ENCODE data around the gene BACE1. TPM values are rescaled to one million over a fixed set of nuclear protein-coding genes. Genes with fewer than 3 reads are reported as not detected.

The BACE1 gene
- total RNA-seq, 1 experiment from 2014 or later = 11.2 TPM

DNA sequence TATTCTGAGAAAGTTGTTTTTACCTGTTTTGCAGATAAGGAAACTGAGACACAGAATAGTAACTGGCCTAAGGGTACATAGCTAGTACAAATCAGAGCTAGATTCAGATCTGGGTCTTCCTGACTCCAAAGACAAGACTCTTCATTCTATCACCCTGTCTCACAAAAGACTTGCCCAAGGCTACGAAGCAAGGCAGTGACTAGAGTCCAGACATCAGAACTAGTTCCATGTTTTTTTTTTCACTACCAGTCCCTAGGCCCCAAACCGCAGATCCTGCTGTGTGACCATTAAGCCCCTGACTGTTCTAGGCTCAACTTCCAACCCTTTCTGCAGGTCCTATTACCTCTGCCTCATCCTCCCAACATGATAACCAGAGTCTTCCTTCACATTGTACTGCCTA lies 23.4 kb downstream of the BACE1 start:
- no peaks in the 10 kb centered on the region for H3K9me3 Mint-ChIP-seq (ENCODE audit: unreplicated experiment)
- no peaks in the 10 kb centered on the region for H3K27me3 Mint-ChIP-seq (ENCODE audit: insufficient read depth, unreplicated experiment)
- no peaks in the 10 kb centered on the region; the same call in 1 of the 2 replicates for H3K36me3 ChIP-seq (ENCODE audit: control insufficient read depth, insufficient read depth, low read length)
- TF ChIP-seq, protein P1, sequence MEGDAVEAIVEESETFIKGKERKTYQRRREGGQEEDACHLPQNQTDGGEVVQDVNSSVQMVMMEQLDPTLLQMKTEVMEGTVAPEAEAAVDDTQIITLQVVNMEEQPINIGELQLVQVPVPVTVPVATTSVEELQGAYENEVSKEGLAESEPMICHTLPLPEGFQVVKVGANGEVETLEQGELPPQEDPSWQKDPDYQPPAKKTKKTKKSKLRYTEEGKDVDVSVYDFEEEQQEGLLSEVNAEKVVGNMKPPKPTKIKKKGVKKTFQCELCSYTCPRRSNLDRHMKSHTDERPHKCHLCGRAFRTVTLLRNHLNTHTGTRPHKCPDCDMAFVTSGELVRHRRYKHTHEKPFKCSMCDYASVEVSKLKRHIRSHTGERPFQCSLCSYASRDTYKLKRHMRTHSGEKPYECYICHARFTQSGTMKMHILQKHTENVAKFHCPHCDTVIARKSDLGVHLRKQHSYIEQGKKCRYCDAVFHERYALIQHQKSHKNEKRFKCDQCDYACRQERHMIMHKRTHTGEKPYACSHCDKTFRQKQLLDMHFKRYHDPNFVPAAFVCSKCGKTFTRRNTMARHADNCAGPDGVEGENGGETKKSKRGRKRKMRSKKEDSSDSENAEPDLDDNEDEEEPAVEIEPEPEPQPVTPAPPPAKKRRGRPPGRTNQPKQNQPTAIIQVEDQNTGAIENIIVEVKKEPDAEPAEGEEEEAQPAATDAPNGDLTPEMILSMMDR (IDR thresholded peaks at IDR 0.05; ENCODE audit: insufficient read depth in 1 of 2, low read depth in 1 of 2, low read length in 1 of 2, severe bottlenecking in 1 of 2, unreplicated experiment in 1 of 2) = no peak
- no peak for DNase-seq
- no TSS peak for BruUV-seq (replicated peaks)
- H3K4me1 ChIP-seq = no peaks in the 10 kb centered on the region; the same call in 1 of the 2 replicates
- CTCF ChIA-PET = no interaction called here
- no peak overlapping the region for H3K4me3 Mint-ChIP-seq (ENCODE audit: unreplicated experiment)
- POLR2A ChIA-PET = no interaction called here
- intact Hi-C loops (cut with micrococcal nuclease; ENCODE audit: unreplicated experiment) = no loop called here
- no peaks in the 10 kb centered on the region for H3K27me3 ChIP-seq (replicated peaks; ENCODE audit: control insufficient read depth, insufficient read depth, low read length)
- no peaks in the 10 kb centered on the region for H3K4me1 Mint-ChIP-seq (ENCODE audit: low read depth, unreplicated experiment)
- peaks cover 4% of the 10 kb centered on the region for H3K36me3 Mint-ChIP-seq (ENCODE audit: insufficient read depth, unreplicated experiment)
- no peaks in the 10 kb centered on the region for H3K9me3 ChIP-seq
- H3K27ac Mint-ChIP-seq (ENCODE audit: unreplicated experiment) = no peak overlapping the region
- H3K4me3 ChIP-seq (ENCODE audit: low read depth, low read length) = no peak overlapping the region

DNA sequence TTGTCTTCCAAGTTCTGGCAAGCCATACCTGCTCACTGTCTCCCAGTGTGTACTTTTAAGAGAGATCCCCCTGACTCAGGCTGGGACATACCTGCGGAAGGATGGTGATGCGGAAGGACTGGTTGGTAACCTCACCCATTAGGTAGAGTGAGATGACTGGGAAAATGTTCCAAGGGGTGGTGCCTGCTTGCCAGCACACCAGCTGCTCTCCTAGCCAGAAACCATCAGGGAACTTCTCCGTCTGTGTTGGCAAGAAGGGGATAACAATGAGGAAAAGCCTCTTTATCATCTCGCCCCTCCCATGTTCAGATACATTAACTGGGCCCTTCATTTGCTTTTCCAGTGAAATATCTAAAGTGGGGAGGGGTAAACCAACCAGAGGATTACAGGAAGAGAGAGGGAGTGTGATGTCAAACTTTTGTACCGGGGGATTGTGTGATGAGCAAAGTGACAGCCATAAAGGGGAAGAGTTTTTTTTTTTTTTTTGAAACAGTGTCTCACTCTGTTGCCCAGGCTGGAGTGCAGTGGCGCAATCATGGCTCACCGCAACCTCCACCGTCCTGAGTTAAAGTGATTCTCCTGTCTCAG lies 25.2 kb downstream of the BACE1 start, which contains the start of gene BACE1-AS:
BACE1-AS (plus strand) TSS at position 538 of the 588 bp plus-strand sequence.
- CTCF ChIA-PET = no interaction called here
- Histone ChIP-seq H3K9me3 (no peaks in the 10 kb centered on the region), H3K27me3 (replicated peaks; ENCODE audit: control insufficient read depth, insufficient read depth, low read length) (no peaks in the 10 kb centered on the region), H3K36me3 (ENCODE audit: control insufficient read depth, insufficient read depth, low read length) (no peaks in the 10 kb centered on the region; the same call in 1 of the 2 replicates), H3K4me3 (ENCODE audit: low read depth, low read length) (no peak within 1 kb of the TSS), H3K4me1 (no peaks in the 10 kb centered on the region; the same call in 1 of the 2 replicates)
- BruUV-seq (replicated peaks) = no TSS peak
- H3K27me3 Mint-ChIP-seq (ENCODE audit: insufficient read depth, unreplicated experiment) = no peaks in the 10 kb centered on the region
- H3K36me3 Mint-ChIP-seq (ENCODE audit: insufficient read depth, unreplicated experiment) = peaks cover 4% of the 10 kb centered on the region
- no peaks in the 10 kb centered on the region for H3K4me1 Mint-ChIP-seq (ENCODE audit: low read depth, unreplicated experiment)
- H3K9me3 Mint-ChIP-seq (ENCODE audit: unreplicated experiment) = no peaks in the 10 kb centered on the region
- POLR2A ChIA-PET = no interaction called here
- no peak for DNase-seq
- intact Hi-C loops (cut with micrococcal nuclease; ENCODE audit: unreplicated experiment) = no loop called here
- H3K4me3 Mint-ChIP-seq (ENCODE audit: unreplicated experiment) = no peak within 1 kb of the TSS
- TF ChIP-seq, protein P1 (IDR thresholded peaks at IDR 0.05; ENCODE audit: insufficient read depth in 1 of 2, low read depth in 1 of 2, low read length in 1 of 2, severe bottlenecking in 1 of 2, unreplicated experiment in 1 of 2) = no peak
- no peak within 1 kb of the TSS for H3K27ac Mint-ChIP-seq (ENCODE audit: unreplicated experiment)

DNA sequence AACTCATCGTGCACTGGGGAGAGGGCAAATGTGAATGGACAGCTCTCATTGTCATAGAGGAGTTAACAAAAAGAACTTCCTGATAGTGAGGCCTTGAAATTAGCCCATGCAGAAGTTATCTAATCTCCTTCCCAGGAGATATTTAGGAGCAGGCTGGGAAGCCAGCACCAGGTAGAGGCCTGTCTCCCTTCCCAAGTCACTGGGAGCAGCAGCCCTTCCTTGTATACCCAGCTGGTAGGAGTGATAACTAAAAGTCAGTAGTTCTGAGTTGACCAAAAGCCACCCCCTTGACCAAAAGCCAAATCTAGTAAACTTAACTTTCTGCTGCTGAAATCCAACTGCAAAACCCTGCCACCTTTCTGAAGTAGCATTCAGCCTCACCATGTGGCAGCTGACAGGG lies 26.3 kb downstream of the BACE1 start:
- intact Hi-C loops (cut with micrococcal nuclease; ENCODE audit: unreplicated experiment) = no loop called here
- H3K4me1 ChIP-seq = no peaks in the 10 kb centered on the region; the same call in 1 of the 2 replicates
- H3K9me3 ChIP-seq = no peaks in the 10 kb centered on the region
- CTCF ChIA-PET = no interaction called here
- POLR2A ChIA-PET = no interaction called here
- Mint-ChIP-seq H3K4me3 (ENCODE audit: unreplicated experiment) (no peak overlapping the region), H3K27me3 (ENCODE audit: insufficient read depth, unreplicated experiment) (no peaks in the 10 kb centered on the region), H3K36me3 (ENCODE audit: insufficient read depth, unreplicated experiment) (peaks cover 10% of the 10 kb centered on the region), H3K4me1 (ENCODE audit: low read depth, unreplicated experiment) (no peaks in the 10 kb centered on the region), H3K9me3 (ENCODE audit: unreplicated experiment) (no peaks in the 10 kb centered on the region), H3K27ac (ENCODE audit: unreplicated experiment) (no peak overlapping the region)
- H3K36me3 ChIP-seq (ENCODE audit: control insufficient read depth, insufficient read depth, low read length) = no peaks in the 10 kb centered on the region; the same call in 1 of the 2 replicates
- no TSS peak for BruUV-seq (replicated peaks)
- H3K4me3 ChIP-seq (ENCODE audit: low read depth, low read length) = no peak overlapping the region
- H3K27me3 ChIP-seq (replicated peaks; ENCODE audit: control insufficient read depth, insufficient read depth, low read length) = no peaks in the 10 kb centered on the region
- TF ChIP-seq, protein P1 (IDR thresholded peaks at IDR 0.05; ENCODE audit: insufficient read depth in 1 of 2, low read depth in 1 of 2, low read length in 1 of 2, severe bottlenecking in 1 of 2, unreplicated experiment in 1 of 2) = no peak
- no peak for DNase-seq
